Measurements from ENCODE around the gene PAFAH2.

The PAFAH2 gene

DNA sequence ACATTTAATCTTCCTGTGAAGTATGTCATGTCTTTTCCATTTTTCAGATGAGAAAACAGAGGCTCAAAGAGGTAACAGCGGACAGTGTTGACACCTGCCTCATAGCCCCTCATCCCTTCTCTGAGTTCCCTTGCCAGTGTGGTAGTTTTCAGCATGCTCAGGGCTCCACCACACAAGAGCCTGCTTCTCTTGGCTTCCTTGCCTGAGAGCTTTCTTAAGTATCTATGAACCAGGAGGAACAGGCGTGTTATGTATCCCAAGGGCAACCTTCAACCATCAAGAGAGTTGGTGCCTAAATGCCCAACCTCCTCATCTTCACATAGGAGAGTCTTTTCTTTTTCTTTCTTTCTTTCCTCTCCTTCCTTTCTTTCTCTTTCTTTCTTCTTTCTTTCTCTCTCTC, 5.9 kb upstream of the PAFAH2 start:
- no peak overlapping the region for H3K4me3 ChIP-seq (replicated peaks in 1 of 2; ENCODE audit: low read depth in 2 of 2, low read length in 2 of 2)
- TF ChIP-seq, protein P1, sequence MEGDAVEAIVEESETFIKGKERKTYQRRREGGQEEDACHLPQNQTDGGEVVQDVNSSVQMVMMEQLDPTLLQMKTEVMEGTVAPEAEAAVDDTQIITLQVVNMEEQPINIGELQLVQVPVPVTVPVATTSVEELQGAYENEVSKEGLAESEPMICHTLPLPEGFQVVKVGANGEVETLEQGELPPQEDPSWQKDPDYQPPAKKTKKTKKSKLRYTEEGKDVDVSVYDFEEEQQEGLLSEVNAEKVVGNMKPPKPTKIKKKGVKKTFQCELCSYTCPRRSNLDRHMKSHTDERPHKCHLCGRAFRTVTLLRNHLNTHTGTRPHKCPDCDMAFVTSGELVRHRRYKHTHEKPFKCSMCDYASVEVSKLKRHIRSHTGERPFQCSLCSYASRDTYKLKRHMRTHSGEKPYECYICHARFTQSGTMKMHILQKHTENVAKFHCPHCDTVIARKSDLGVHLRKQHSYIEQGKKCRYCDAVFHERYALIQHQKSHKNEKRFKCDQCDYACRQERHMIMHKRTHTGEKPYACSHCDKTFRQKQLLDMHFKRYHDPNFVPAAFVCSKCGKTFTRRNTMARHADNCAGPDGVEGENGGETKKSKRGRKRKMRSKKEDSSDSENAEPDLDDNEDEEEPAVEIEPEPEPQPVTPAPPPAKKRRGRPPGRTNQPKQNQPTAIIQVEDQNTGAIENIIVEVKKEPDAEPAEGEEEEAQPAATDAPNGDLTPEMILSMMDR (IDR thresholded peaks at IDR 0.05; ENCODE audit: low read depth, low read length): no peak
- DNase-seq (ENCODE audit: low read depth in 2 of 2): no peak

DNA sequence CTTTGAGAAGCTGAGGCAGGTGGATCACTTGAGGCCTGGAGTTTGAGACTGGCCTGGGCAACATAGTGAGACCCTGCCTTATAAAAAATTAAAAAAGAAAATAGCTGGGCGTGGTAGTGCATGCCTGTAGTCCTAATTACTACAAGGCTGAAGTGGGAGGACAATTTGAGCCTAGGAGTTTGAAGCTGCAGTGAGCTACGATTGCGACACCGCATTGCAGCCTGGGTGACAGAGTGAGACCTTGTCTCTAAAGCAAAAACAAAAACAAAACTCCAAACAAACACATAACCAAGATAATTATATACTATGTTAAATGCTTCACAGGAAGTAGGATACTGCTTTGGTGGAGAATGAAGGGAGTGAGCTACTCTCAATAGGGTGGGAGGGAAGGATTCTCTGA, 5.4 kb upstream of the PAFAH2 start:
- DNase-seq (ENCODE audit: low read depth in 2 of 2): no peak
- TF ChIP-seq, protein P1 (IDR thresholded peaks at IDR 0.05; ENCODE audit: low read depth, low read length): no peak
- H3K4me3 ChIP-seq (replicated peaks in 1 of 2; ENCODE audit: low read depth in 2 of 2, low read length in 2 of 2): no peak overlapping the region

DNA sequence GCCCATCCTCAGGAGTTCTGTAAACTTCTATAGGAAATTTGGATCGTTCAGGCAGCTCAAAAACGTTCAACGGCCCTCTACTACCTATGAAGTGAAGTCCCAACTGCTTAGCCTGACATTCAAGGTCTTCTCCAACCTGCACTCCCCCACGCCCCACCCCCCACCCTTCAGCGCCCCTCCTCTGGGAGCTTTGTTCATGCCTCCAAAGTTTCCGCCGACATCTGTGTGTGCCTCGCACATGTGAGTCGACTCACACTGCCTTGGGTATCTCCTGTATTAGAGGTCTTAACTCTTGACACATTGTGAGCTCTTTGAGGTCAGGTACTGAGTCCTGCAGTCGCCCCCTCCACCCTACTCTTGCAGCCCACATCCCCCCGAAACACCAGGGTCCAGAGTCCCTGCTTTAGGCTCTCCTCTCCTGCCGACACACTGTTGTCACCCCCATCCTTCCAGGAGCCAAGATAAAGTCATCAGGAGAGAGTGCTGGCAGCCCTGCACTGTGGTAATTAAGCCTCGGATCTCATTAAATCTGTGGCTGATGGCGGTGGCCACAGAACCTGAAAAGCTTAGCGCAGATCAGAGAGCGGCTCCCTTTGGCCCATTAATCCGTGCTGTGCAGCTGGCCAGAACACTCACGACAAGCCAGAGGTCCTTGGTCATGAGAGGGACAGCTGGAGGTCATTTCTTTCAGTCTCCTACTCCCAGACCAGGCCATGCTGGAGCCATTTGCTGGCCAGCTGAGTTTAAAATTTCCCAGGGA, 1.4 kb upstream of the PAFAH2 start:
- TF ChIP-seq, protein P1 (IDR thresholded peaks at IDR 0.05; ENCODE audit: low read depth, low read length): no peak
- H3K4me3 ChIP-seq (replicated peaks in 1 of 2; ENCODE audit: low read depth in 2 of 2, low read length in 2 of 2): no peak overlapping the region
- DNase-seq (ENCODE audit: low read depth in 2 of 2): no peak

DNA sequence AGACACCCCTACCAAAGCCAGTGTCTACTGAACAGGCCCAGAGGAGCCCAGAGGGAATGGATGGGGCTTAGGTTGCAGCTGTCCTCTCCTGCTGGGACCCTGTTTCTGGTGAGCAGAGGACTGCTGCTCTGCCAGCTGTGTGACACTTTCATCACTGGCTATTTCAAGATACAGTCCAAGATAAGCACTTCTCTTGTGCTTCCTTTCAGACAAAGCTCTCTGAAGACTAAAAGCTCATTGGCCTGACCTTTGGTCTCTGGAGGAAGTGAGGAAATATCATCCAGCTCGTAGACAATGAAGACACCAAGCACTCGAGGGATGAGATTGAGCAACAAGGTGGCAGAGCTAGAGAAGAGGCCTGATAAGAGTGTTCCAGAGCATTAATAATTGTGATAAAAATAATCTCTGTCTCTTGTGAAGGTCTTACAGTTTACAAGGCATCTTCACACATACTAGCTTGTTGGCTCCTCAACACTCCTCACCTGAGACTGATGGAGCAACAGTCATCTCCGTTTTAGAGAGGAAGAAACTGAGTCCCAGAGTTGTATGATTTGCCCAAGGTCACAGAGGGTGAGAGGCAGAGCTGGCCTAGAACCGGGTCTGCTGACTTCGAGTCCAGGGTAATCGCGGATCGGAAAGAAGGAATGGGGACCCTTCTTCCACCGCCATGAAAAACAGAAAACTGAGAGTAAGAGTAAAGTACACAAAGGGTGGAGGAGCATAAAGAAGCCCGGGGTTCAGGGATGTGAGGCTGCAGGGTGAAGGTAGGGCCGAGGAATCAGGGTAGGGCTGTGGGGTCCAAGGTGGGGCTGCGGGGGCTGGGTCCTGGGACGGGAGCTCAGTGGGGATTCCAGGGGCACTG, 666 bp downstream of the PAFAH2 start:
- peak; percentile 76 to 85 for DNase-seq (ENCODE audit: low read depth in 2 of 2)
- H3K4me3 ChIP-seq (replicated peaks in 1 of 2; ENCODE audit: low read depth in 2 of 2, low read length in 2 of 2): peak overlapping the region; percentile 57 to 70
- TF ChIP-seq, protein P1 (IDR thresholded peaks at IDR 0.05; ENCODE audit: low read depth, low read length): no peak

DNA sequence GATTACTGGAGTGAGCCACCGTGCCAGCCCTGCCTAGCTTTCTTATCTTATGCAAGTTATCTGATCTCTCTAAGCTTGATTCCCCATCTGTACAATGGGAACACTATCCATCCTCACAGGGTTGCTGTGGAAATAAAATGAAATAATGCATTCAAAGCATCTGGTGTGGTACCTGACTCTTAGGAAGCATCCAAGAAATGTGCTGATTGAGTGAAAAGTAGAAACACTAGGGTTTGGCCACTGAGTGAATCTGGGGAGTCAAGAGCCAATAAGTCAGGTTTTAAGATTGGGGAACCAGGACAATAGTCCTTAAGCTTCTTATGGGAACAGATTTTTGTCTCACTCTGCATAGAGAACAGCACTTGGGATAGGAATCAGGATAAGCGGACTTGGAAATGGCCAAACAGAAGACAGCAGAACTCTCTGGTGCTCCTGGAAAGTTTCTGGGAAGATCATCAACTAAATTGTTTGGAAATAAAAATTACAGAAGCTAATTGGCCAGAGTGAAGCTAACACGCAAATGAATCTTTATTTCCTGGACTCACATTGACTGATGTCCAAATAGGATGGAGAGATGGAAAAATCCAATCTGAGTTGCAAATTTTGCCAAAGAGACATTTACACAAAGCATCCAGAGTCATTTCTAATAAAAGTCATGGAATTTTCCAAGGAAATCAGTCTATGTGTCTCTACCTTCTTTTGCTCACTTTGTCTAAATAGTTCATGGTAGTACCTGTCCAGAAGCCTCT, 3.3 kb downstream of the PAFAH2 start:
- no peak overlapping the region for H3K4me3 ChIP-seq (replicated peaks in 1 of 2; ENCODE audit: low read depth in 2 of 2, low read length in 2 of 2)
- TF ChIP-seq, protein P1 (IDR thresholded peaks at IDR 0.05; ENCODE audit: low read depth, low read length): no peak
- DNase-seq (ENCODE audit: low read depth in 2 of 2): no peak

DNA sequence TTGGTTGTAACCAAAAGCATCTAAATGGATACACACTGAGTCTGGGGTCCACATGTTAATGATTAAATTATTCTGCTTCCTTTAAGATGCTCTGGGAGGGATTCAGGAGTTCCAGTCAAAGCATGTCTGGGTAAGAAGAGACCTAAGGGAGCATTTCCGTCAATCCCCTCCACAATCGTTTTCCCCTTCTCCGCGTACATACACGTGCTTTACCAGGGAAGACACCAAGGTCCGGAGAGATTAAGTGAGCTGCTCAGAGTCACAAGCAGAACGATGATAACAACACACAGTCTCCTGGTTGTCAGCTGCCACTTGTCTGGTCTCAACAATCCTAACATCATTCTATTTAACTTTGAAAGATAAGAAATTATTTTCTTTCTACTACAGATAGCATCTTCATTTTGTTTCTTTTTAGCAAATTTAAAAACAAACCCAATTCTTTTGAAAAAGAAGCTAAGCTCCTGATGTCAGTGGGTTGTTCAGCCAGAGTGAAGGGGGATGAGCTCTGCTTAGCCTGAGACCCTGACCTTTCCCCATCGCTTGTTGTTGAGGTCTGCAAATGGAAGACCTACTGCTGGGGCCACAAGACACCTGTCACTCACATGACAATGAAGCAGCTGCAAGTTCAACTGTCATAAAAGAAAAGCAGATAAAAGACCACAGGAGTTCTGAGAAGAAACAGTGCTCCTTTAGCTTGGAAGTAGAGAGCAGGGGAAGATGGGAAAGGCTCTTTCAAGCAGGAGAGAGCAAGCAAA, 4.5 kb downstream of the PAFAH2 start:
- TF ChIP-seq, protein P1 (IDR thresholded peaks at IDR 0.05; ENCODE audit: low read depth, low read length): no peak

More for the DNA sequence above, 4.5 kb downstream of the PAFAH2 start:
- no peak overlapping the region for H3K4me3 ChIP-seq (replicated peaks in 1 of 2; ENCODE audit: low read depth in 2 of 2, low read length in 2 of 2)
- no peak for DNase-seq (ENCODE audit: low read depth in 2 of 2)

Measured in cardiac fibroblast (primary cell).